Measurements from ENCODE around the gene ZGLP1. TPM values are rescaled to one million over a fixed set of nuclear protein-coding genes. Genes with fewer than 3 reads are reported as not detected.
A peak's percentile ranks its signal among the peaks of the same experiment; 100 is the strongest.

ZGLP1 gene
- total RNA-seq, 2 donors from 2014 or later = 2.3 to 4.6 TPM

DNA sequence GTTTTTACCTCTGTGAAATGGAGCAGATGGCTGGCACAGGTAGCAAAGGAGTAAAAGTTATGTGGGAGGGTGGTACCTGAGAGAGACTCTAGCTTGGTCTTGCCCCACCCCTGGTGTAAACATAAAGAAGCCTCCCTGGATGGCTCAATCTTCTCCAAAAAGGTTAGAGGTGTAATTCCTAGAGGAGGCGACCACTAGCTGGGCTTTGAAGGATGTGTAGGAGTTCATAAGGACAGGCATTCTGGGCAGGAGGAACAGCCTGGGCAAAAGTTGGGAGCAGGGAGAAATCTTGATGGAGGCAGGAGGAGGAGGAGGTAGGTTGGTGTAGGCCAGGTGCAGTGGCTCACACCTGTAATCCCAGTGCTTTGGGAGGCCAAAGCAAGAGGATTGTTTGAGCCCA, 30.7 kb downstream of the ZGLP1 start:
- DNase-seq (no peak), ATAC-seq (no peak)
- 75 to 100% methylated on average over 1 of the region's 1 CpG for WGBS, 2 donors
- Histone ChIP-seq H3K9me3 (no peaks in the 10 kb centered on the region), H3K4me1 (no peaks in the 10 kb centered on the region), H3K4me3 (no peak overlapping the region), H3K27ac (no peak overlapping the region), H3K27me3 (no peaks in the 10 kb centered on the region), H3K36me3 (replicated peaks in 1 of 2; ENCODE audit: insufficient read depth in 1 of 2, low read depth in 2 of 2) (peaks cover 0 to 4% of the 10 kb centered on the region in 2 donors)
- no peak for TF ChIP-seq POLR2A (IDR thresholded peaks at IDR 0.05)
- TF ChIP-seq, protein P1, sequence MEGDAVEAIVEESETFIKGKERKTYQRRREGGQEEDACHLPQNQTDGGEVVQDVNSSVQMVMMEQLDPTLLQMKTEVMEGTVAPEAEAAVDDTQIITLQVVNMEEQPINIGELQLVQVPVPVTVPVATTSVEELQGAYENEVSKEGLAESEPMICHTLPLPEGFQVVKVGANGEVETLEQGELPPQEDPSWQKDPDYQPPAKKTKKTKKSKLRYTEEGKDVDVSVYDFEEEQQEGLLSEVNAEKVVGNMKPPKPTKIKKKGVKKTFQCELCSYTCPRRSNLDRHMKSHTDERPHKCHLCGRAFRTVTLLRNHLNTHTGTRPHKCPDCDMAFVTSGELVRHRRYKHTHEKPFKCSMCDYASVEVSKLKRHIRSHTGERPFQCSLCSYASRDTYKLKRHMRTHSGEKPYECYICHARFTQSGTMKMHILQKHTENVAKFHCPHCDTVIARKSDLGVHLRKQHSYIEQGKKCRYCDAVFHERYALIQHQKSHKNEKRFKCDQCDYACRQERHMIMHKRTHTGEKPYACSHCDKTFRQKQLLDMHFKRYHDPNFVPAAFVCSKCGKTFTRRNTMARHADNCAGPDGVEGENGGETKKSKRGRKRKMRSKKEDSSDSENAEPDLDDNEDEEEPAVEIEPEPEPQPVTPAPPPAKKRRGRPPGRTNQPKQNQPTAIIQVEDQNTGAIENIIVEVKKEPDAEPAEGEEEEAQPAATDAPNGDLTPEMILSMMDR (IDR thresholded peaks at IDR 0.05) = no peak
- intact Hi-C loops (cut with DNase I) = no loop called here

DNA sequence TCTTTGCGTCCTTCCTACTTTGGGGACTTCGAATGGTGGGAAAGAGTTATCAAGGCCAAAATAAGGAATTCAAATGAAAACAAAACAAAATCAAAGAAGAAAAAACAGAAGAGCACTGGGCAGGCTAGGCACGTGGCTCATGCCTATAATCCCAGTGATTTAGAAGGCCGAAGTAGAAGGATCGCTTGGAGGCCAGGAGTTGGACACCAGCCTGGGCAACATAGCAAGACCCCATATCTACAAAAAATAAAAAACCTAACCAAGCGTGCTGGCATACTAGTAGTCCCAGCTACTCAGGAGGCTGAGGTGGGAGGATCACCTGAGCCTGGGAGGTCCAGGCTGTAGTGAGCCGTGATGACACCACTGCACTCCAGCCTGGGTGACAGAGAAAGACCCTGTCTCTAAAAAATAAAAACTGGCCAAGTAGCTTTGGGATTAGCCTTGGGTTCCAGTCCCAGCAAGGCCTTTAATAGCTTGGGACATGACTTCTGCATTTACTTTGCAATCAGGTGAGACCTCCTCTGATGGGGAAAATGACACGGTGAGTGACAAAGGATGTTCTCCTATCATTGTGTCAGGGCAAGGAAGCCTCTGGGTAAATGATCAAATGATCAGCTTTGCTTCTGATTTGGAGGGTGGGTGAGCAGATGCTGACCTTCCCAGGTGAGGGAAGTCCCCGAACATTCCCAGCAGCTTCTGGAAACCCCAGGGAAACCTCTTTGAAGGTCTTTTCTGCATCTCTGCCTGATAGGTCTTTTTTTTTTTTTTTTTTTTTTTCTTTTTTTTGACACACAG, 31.6 kb downstream of the ZGLP1 start:
- 63 to 69% methylated on average over 9 of the region's 9 CpGs for WGBS, 2 donors
- intact Hi-C loops (cut with DNase I) = no loop called here
- Histone ChIP-seq H3K4me1 (no peaks in the 10 kb centered on the region), H3K27ac (no peak overlapping the region), H3K9me3 (no peaks in the 10 kb centered on the region), H3K27me3 (no peaks in the 10 kb centered on the region), H3K4me3 (no peak overlapping the region), H3K36me3 (replicated peaks in 1 of 2; ENCODE audit: insufficient read depth in 1 of 2, low read depth in 2 of 2) (peaks cover 0 to 3% of the 10 kb centered on the region in 2 donors)
- no peak for DNase-seq
- no peak for ATAC-seq
- TF ChIP-seq, protein P1 (IDR thresholded peaks at IDR 0.05) = no peak
- no peak for TF ChIP-seq POLR2A (IDR thresholded peaks at IDR 0.05)

DNA sequence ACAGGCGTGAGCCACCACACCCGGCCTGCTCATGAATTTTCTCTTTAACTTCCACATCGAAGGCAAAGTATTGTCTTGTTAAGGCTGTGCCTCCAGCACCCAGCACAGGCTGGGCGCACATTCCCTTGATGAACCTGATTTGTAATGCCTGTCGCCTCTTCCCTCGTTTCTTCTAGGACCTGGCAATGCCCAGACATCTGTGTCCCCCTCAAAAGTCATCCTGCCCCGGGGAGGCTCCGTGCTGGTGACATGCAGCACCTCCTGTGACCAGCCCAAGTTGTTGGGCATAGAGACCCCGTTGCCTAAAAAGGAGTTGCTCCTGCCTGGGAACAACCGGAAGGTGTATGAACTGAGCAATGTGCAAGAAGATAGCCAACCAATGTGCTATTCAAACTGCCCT, 35.0 kb downstream of the ZGLP1 start:
- peaks cover 0 to 3% of the 10 kb centered on the region in 2 donors for H3K36me3 ChIP-seq (replicated peaks in 1 of 2; ENCODE audit: insufficient read depth in 1 of 2, low read depth in 2 of 2)
- TF ChIP-seq, protein P1 (IDR thresholded peaks at IDR 0.05) = no peak
- no peak for TF ChIP-seq POLR2A (IDR thresholded peaks at IDR 0.05)
- peaks cover 21% of the 10 kb centered on the region for H3K4me1 ChIP-seq
- WGBS, 2 donors = 66 to 81% methylated on average over 9 to 10 of the region's 10 CpGs
- peaks cover 0 to 10% of the 10 kb centered on the region in 2 donors for H3K27me3 ChIP-seq
- no peak overlapping the region for H3K4me3 ChIP-seq
- no peaks in the 10 kb centered on the region for H3K9me3 ChIP-seq
- no peak overlapping the region for H3K27ac ChIP-seq
- ATAC-seq (no peak), DNase-seq (no peak)
- intact Hi-C loops (cut with DNase I) = no loop called here

DNA sequence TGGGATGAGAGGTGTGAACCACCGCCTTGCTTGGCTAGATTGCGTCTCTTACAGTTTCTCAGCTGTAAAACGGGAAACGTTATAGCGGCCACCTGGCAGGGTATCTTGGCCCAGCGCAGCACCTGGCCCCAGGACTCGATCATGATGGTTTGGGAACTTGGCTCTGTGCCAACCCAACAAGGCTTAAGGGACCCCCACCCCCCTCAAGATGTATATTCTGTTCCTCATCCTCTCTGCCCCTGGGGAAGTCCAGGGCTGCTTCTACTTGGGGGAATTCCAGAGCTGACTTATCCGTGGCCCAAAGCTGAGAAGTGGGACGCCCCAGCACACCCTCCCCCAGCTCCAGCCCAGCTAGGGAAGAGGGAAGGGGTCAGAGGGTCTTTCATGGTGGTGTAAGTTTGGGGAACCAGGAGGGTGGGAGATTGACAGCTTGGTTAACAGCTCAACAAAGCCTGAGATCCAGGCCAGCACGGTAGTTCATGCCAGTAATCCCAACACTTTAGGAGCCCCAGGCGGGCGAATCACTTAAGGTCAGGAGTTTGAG, 38.0 kb downstream of the ZGLP1 start:
- peak overlapping the region in 2 of 4 donors; percentile 75 to 85 for H3K27ac ChIP-seq
- ATAC-seq = no peak
- intact Hi-C loops (cut with DNase I) = loop anchor here (2.0 kb wide), 1 partner anchor 115 kb away; no protein-coding TSS in a partner anchor

More for the DNA sequence above, 38.0 kb downstream of the ZGLP1 start:
- Histone ChIP-seq H3K36me3 (replicated peaks in 1 of 2; ENCODE audit: insufficient read depth in 1 of 2, low read depth in 2 of 2) (no peaks in the 10 kb centered on the region), H3K4me3 (no peak overlapping the region), H3K9me3 (no peaks in the 10 kb centered on the region), H3K27me3 (peaks cover 0 to 10% of the 10 kb centered on the region in 2 donors), H3K4me1 (peaks cover 23% of the 10 kb centered on the region)
- no peak for TF ChIP-seq POLR2A (IDR thresholded peaks at IDR 0.05)
- TF ChIP-seq, protein P1 (IDR thresholded peaks at IDR 0.05) = no peak
- no peak for DNase-seq
- 25 to 65% methylated on average over 4 to 12 of the region's 12 CpGs for WGBS, 2 donors
